Pons (tissue), 1 donor: ENCODE measurements around the gene DNAJC11.
"Not testable (repeated sequence)": the region's sequence is repeated elsewhere in the genome, so short reads cannot be mapped to it uniquely, and the experiment has no call there.

ENCODE experiments used
- DNase-seq: peaks from one replicate; pipeline ENCODE4 v3.0.0-alpha.2; 2016; ENCODE audit warnings: low spot score

Gene DNAJC11

DNA sequence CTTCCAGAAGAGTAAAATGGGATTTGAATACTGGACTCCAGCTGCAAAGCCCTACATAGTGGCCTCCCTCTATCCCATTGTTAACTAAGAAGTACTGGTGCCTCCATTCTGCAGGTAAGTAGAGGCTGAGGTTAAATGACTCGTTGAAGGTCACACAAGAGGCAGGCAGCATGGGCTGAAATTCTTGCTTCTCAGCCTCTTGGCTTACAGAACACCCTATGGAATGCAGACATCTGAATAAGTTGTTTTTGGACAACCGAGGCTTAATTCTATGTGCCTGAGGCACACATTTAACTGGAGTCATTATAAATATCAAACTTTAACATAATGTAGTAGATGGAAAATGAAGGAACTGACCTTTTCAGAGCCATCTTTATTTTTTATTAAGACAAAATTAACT, 5.7 kb downstream of the DNAJC11 start:
- no peak for DNase-seq

DNA sequence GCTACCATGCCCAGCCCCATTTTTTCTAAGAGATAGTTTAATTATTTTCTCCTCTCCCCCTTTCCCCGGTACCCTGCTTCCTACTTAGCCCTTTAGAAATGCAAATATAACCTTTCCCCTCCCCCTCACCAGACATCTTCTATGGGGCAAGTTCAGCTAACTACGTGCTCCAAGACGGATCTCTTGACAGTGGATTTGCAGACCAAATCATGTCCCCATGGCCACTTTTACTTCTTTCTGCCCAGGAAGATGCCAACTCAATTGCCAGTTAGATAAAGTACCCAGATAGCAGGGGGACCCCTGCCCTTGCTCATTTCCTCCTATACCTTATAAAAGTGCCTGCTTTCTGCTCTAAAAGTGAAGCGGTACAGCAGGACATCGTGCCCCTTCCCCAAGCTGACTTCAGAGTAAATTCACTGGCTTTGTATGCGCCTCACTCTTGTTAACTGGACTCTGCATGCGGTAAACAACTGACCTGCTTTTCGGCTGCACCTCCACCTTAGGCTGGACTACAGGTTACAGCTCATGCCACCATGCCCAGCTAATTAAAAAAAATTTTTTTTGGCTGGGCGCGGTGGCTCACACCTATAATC, 7.4 kb downstream of the DNAJC11 start:
- DNase-seq = no peak

DNA sequence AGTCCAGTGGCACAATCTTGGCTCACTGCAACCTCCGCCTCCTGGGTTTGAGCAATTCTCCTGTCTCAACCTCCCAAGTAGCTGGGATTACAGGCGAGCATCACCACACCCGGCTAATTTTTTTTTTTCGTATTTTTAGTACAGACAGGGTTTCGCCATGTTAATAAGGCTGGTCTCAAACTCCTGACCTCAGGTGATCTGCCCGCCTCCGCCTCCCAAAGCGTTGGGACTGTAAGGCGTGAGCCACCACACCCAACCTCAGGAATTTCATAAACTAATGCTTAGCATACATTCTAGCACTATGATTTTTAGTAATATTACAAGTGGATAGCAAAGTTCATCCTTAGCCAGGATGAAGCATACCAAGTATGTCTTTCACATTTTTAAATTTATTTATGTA, 8.7 kb downstream of the DNAJC11 start:
- no peak for DNase-seq

DNA sequence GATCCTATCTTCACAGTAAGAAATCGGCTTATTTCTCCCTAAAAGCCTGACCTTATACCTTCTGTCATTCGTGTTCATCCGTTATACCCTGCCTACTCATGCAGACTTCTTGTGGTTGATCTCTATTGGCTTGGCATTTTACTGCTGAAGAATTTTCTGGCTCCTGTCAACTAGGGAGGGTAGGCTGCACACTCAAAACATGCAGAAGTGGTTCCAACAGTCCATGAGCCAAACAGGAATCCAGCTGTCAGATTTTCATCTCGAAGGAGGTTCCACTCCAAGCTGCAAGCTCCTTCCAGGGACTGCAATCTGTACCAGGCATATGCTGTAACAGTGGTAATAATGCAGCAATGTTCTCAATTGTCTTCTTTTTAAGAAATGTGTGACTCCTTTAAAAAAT, 10.1 kb downstream of the DNAJC11 start:
- DNase-seq = no peak

DNA sequence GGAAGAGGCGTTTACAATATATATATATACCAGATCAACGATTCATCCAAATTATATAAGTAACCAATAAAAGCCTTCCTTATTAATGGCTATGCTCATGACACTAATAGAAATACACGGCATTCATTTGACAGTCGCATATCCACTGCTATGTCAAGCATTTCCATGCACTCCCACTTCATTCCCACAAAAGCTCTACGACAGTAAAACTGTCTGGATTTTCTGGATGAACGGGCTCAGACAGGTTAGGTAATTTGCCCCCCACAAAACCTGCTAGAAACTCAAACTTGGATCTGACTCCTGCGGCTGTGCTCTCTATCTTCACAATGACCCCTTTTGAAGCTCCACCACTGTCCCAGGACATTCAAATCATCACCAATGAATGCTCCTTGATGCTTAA, 11.4 kb downstream of the DNAJC11 start:
- no peak for DNase-seq

DNA sequence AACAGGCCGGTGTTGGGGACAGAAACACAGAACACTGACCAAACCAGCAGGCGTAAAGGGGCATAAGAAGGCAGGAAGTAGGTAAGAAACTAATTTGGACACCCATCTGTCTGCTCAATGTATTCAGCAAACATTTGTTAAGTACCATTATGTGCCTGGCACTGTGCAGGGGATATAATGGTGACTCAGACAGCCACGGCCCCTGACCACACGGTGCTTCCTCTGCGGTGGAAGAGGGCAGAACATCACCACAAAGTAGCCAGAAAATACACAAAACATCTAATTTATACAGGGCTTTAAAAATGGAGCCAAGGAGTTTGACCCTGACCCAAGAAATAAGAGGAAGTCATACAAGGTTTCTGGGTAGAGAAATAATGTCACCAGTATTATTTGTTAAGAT, 12.9 kb downstream of the DNAJC11 start:
- DNase-seq = no peak

DNA sequence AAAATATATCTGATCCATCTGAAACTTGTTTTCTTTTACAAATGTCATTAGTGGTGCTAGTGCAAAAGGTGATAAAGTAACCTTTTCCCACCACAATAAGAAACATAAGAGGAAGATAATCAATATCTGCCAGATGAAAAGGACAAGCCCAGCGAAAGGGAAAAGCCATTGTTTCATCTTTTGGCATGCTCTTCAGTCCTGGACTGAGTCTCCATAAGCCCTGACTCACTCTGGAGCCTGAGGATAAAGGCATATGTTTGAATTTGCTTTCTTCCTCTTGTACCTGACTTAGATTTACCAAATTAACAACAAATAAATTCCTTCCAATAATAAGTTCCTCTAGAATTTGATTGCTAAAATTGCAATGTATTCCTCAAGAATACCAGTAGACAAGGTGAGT, 13.6 kb downstream of the DNAJC11 start:
- DNase-seq = no peak

DNA sequence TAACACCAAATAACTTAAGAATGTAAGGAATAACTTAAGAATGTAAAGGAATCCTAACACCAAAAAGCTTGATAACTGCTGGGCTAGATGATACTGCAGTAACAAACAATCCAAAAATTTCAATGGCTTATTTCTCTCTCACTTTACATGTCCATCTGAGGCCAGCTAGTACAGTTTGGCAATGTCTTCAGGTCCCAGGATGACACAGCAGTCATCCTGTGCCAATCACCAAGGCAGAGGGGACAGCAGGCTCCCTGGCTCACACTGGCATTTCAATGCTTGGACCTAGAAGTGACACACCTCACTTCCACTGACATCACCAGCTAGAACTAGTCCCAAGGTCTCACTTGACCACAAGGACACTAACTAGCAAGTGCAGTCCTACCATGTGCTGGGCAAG, 15.3 kb downstream of the DNAJC11 start:
- no peak for DNase-seq

DNA sequence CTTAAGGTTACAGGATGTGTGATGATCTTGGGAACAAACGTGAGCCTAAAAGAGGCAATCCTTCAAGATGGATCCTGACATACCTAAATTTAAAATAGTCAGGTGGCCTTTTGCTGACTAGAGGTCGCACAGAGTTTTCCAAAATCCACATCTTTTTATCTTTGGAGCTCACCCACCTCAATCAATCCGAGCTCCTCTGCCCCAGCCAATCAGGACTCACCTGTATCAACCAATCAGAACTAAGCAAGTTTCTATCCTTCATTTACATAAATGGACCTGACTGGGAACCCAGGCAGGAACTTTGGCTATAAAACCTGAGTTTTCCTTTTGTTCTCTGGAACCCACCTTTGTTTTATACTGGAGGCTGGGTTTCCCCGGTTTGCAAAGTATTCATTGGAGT, 16.2 kb downstream of the DNAJC11 start:
- no peak for DNase-seq

DNA sequence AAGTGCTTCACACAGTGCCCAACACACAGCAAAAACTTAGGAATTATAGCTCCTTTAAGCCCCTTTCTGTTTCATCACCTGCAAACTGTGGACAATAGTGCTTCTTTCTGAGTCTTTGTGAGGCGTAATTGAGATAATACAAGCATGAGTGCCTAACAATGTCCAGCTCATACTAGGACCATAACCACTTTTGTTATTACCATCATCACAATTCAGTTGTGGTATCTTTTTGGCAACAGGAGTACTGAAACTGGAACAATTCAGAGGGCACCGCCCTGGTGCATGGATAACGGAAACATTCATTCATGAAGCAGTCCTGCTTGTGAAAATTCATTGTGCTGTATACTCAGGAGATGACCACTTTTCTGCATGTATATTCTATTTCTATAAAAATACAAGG, 18.2 kb downstream of the DNAJC11 start:
- DNase-seq = no peak

DNA sequence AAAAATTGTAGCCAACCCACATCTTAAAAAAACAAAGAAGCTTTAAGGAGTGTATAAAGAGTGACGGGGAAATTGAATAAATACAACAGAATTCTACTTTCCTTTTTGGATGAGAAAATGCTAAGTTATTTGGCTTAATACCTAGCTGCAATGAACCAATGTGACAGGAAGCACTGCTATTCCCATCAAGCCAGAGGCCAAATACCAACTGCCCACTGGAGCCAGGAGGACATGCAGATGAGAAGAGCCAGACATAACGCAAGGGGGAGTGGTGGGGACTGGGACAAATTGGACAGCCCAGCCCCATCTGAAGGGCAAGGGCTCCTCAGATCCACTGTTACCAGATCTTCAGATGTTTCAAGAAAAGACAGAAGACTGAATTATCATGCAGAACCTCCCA, 25.7 kb downstream of the DNAJC11 start:
- DNase-seq = no peak

DNA sequence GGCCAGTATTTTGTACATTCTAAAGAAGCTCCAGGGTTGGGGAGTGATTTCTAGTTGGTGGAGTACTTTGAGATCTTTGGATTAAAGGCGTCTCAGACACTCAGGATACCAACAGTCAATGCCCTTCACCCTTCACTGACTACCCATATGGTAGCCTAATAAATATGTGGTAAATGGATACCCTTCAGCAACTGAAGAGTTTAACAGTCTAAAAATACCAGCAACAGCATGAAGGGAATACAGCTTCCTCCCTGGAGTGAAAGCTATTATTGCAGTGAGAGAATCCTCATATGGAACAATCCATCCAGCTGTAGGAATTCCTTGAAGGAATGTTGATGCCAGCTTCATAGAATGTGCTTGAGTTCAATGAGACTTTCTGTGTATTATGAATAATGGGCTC, 26.8 kb downstream of the DNAJC11 start:
- DNase-seq = no peak

DNA sequence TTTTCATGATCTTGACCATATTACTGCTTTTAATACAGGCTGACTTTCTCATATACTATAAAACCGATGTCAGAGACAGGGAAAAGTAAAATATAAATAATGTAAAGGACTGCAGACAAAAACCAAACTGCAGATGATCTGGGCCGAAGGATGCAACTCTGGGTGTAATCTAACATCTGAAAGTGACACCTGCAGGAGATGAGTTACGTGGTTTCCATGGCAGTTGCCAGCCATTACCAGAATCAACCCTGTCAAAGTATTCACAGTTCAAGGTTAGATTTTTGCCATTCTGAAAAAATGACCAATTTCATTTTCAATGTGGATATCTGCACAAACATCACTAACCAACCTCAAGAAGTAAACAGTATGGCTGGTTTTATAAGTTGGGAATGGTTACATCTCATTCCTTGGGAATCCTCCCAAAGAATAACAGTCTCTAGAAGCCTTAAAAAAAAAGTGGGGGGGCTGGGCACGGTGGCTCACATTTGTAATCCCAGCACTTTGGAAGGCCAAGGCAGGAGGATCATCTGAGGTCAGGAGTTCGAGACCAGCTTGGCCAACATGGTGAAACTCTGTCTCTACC, 27.7 kb downstream of the DNAJC11 start:
- DNase-seq = no peak

DNA sequence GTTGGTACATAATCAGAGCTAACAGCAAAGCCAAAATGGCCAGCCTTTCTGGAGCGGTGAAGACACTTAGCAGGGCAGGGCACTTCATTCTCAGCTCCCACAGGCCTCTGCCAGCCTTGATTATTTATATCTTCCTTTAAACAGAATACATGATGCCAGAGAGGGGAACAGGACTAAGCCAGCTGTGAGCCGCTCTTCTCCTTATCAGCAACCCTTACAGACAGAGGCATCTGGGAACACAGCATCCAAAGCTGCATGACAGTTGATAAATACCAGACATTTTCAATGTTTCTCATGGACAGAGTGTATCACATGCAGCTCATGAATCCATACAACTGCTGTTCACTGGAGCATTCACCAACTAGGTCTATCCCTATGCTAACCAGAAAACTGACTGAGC, 29.1 kb downstream of the DNAJC11 start:
- no peak for DNase-seq

DNA sequence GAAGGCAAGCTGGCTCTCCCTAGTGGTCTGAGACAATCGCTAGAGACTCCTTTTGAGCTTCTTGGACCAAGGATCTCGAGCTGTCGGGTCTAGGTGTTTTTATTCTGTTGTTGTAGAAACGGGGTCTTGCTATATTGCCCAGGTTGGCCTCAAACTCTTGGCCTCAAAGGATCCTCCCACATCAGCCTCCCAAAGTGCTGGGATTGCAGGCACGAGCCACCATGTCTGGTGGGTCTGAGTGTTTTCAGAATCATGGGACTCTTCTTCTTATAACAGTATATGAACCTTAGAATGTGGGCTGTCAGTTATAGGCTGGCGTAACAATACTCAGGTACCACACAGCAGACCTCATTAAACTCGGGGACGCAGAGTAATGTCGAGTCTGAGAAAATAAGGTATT, 33.1 kb downstream of the DNAJC11 start:
- DNase-seq = no peak

DNA sequence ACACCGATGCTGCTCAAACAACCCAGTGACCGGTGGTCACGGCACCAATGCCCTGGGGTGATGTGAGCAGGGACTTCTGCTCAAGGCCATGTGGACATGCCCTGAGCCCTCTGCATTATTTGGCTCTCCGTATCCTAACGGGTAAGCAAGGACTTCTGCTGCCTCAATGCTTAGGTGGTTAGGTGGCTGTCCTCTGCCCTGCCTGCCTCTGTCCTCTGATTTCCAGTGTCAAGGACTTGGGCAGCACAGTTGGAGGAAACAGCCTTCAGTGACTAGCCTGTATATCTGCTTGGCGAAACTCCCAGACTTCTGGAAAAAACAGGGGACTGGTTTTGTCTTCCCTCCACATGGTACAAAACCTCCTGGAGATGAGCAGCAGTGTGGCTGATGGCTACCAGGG, 34.5 kb downstream of the DNAJC11 start:
- DNase-seq = no peak

DNA sequence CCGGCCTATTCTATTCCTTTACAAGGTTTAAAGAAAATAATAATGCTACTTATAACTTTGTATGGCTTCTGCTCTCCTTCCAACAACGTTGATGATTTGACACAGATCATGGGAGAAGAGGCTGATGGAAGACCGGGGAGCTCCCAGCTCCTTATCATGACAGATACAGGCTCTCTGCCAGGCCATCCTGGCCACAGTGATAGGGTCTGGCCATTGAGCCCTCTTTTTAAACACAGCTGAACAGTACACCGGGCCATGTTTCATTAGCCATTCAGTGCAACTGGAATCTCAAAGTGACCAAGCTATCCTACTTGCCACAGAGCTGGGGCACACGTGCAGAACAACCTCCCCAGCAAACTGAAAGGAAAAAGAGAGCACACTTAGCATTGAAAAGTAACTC, 34.9 kb downstream of the DNAJC11 start:
- DNase-seq = no peak

DNA sequence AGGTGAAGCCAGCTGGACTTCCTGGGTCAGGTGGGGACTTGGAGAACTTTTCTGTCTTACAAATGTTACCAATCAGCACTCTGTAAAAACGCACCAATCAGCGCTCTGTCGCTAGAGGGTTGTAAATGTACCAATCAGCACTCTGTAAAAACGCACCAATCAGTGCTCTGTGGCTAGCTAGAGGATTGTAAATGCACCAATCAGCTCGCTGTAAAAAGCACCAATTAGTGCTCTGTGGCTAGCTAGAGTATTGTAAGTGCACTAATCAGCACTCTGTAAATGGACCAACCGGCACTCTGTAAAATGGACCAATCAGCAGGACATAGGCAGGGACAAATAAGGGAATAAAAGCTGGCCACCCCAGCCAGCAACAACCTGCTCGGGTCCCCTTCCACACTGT, 39.1 kb downstream of the DNAJC11 start:
- DNase-seq = not testable (repeated sequence)

DNA sequence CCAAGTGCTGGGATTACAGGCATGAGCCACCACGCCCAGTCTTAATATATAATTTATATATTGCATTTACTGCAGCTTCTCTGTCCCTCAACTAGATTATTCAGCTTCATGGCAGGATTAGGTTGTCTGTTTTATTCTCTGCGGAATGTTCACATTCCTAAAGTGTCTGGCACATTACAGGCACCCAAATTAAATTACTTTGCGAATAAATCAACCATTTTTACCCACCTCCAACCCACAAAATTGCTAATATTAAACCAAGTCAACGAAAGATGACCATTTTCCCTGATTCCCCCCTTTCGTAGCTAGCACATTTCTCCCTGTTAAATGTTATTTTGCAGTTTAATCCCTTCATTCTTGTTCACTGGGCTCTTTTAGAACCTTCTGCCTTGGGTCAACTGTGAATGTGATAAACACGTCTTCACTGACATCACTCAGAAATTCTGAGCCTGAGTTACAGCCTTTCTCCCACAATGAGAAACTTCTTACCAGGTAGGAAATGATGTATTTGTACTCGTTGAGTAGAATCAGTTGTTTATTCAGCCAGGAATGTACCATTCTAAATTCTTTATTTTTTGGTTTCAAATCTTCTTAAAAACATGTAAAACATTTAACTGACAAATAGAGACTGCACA, 41.1 kb downstream of the DNAJC11 start:
- no peak for DNase-seq

DNA sequence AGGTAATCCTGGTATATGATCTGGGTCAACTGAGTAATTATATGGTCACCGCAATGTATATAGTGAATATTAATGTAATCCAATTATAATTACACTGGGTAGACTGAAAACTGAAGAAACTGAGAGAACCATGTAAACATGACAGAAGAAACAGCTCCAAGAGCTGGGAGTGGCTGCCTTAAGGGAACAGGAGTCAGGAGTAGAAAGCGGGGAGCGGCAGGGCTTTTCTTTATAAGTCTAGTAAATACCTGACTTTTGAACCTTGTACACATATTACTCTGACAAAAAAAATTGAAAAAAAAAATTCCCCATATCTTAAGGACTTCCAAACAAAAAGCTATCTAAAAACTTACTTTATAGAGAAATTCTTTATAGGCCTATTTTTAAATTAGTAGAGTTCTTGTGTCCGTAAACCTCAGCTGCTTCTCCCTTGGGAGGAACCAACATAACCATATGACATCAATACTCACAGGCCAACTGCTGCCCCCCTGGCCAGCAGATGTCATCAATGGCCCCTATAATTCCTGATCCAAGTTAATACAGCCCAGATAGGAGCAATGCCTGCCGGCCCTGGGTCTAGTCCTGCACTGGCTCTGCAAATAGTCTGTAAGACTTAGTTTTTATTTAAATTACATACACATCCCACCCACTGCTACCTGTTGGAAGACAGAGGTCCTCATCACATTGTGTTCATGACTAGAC, 43.1 kb downstream of the DNAJC11 start:
- DNase-seq = no peak

DNA sequence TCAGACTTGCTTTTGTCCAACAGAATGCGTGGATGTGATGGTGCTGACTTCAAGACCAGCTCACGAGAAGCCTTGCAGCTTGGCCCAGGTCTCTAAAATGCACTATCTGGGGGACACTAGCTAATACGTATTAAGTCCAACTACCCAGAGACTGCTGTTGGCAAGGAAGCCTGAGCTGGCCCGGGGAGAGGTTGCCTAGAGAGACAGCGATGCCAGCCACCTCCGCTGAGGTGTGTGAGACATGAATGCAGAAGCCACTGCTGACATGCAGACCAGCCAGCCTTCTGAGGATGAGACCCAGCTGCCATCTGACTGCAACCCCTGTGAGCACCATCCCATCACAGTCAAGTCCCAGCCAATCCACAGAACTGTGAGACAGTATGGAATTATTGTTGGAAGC, 44.5 kb downstream of the DNAJC11 start:
- DNase-seq = no peak

DNA sequence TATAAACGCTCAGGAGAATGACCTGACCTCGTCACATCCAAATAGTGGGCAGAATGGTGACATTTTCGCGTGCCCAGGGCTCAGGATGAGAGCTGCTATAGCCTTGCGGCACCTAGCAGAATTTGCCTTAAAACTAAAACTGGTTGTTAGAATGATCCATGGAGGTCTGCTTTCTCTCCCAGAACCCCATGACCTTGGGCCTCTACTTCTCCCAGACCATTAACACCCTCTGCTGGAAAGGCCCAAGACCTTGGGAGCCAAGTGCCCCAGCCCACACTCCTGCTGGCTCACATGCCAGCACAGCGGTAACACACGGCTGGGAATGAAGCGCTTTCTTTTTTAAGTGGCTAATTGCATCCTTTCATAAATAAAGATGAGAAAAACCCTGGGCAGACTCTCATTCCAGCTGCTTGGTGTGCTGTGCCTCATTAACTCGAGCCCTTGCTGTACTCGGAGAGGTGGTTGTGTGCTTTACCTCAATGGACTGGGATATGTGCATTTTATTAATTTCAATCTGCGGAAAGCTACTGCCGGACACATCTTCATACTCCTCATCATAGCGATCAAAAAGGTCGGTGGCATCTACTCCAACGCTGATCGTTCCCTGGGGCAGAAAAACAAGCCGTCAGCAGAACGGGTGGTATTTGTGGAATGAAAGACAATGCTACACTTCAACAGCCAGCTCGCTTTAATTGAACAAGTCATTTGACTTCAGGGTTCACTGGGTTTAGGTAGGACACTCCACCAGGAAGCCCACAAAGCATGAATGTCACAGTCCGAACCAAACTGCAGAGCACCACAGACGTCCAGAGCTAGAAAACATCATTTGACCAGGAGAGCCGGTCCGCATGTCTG, 48.0 kb downstream of the DNAJC11 start:
- no peak for DNase-seq
